Right atrium auricular region (tissue), 2 donors: Measurements from ENCODE around the gene TTC21B. TPM values are rescaled to one million over a fixed set of nuclear protein-coding genes. Genes with fewer than 3 reads are reported as not detected.

Experiments
- DNase-seq: peaks from one replicate; pipeline ENCODE4 v3.0.0-alpha.2; 2019; ENCODE audit warnings: low spot score
- H3K27ac ChIP-seq, 2 donors: fragments of 200-600 bp; sonication (generic); 1 replicate in 1 of 2; 2 replicates in 1 of 2; pipeline ENCODE4 v1.5.1; 2016 to 2019
- H3K27me3 ChIP-seq, 2 donors: fragments of 200-600 bp; sonication (generic); one replicate each; pipeline versions ENCODE4 v1.5.1 to v1.6.0; 2017 to 2019
- H3K36me3 ChIP-seq: fragments of 200-600 bp; sonication (generic); one replicate; pipeline ENCODE4 v1.5.1; 2016
- H3K4me1 ChIP-seq, 2 donors: fragments of 200-600 bp; sonication (generic); one replicate each; pipeline versions ENCODE4 v1.5.1 to v1.6.0; 2017 to 2019
- H3K4me3 ChIP-seq, 2 donors: fragments of 200-600 bp; sonication (generic); 1 replicate in 1 of 2; 2 replicates in 1 of 2; pipeline ENCODE4 v1.5.1; 2017 to 2019; ENCODE audit warnings: mild to moderate bottlenecking in 1 of 2, moderate library complexity in 1 of 2
- H3K9me3 ChIP-seq, 2 donors: fragments of 200-600 bp; sonication (generic); one replicate each; pipeline ENCODE4 v1.5.1; 2019
- total RNA-seq, 2 donors: library from RNA; depleted of rRNA; stranded (reverse); fragments of >200 nt; gene quantifications; one replicate each; pipeline ENCODE4 v1.1.0, GENCODE V29; 2016
- TF ChIP-seq, protein P1 (sequence below), 2 donors: fragments of 200-600 bp; sonication (generic); IDR thresholded peaks; one replicate each; pipeline ENCODE4 v1.5.1; 2019; ENCODE audit warnings: antibody characterized with exemption in 2 of 2

The TTC21B gene
- total RNA-seq, 2 donors from 2014 or later, result 9.9 TPM

DNA sequence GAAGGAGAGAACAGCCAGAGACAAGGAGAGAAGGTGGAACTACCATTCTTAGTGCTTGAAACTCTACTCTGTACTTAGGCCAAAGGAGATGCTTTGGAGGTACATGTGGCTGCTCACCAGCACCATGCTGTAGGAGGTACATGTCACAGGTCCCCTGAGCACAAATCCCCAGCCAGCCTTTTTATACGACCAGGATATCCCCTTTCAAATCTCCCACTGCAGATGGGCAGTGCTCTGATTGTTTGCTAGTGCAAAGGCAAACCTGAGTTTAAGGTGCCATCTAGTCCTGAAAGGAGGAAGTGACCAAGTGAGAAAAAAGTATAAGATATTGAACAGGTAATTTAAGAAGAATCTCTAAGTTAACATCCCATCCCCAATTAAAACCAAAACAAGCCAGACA lies 17.1 kb upstream of the TTC21B start:
- H3K27ac ChIP-seq, result no peak overlapping the region
- no peaks in the 10 kb centered on the region for H3K27me3 ChIP-seq
- H3K4me1 ChIP-seq, result no peaks in the 10 kb centered on the region
- DNase-seq, result no peak
- H3K36me3 ChIP-seq, result no peaks in the 10 kb centered on the region
- no peak overlapping the region for H3K4me3 ChIP-seq
- TF ChIP-seq, protein P1, sequence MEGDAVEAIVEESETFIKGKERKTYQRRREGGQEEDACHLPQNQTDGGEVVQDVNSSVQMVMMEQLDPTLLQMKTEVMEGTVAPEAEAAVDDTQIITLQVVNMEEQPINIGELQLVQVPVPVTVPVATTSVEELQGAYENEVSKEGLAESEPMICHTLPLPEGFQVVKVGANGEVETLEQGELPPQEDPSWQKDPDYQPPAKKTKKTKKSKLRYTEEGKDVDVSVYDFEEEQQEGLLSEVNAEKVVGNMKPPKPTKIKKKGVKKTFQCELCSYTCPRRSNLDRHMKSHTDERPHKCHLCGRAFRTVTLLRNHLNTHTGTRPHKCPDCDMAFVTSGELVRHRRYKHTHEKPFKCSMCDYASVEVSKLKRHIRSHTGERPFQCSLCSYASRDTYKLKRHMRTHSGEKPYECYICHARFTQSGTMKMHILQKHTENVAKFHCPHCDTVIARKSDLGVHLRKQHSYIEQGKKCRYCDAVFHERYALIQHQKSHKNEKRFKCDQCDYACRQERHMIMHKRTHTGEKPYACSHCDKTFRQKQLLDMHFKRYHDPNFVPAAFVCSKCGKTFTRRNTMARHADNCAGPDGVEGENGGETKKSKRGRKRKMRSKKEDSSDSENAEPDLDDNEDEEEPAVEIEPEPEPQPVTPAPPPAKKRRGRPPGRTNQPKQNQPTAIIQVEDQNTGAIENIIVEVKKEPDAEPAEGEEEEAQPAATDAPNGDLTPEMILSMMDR (IDR thresholded peaks at IDR 0.05), result no peak
- H3K9me3 ChIP-seq, result no peaks in the 10 kb centered on the region

DNA sequence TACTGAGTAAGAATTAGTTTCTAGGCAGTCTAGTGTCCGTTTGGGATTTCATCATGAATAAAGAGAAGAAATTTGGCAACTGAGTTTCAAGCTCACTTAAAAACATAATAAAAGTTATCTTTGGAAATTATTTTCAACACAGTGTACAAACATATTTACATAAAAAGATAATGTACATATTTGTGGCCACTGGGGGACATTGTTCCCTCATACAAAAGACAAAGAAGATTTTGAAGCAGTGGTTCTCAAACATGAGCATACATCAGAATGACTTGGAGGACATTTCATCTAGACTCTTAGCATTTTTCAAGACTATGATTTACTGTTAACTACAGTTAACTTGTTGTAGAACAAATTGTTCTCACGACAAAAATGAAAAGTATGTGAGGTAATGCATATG lies 15.7 kb upstream of the TTC21B start:
- Histone ChIP-seq H3K36me3 (no peaks in the 10 kb centered on the region), H3K4me1 (no peaks in the 10 kb centered on the region), H3K9me3 (no peaks in the 10 kb centered on the region), H3K27ac (no peak overlapping the region), H3K4me3 (no peak overlapping the region), H3K27me3 (no peaks in the 10 kb centered on the region)
- TF ChIP-seq, protein P1 (IDR thresholded peaks at IDR 0.05), result no peak
- no peak for DNase-seq

DNA sequence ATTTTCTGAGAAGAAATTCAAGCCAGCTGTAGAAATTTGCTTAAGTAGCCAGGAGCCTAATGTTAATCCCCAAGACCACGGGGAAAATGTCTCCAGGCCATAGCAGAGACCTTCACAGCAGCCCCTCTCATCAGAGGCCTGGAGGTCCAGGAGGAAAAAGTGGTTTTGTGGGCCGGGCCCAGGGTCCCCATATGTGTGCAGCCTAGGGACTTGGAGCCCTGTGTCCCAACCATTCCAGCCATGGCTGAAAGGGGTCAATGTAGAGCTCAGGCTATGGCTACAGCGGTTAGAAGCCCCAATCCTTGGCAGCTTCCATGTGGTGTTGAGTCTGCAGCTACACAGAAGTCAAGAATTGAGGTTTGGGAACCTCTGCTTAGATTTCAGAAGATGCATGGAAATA lies 14.2 kb upstream of the TTC21B start:
- no peaks in the 10 kb centered on the region for H3K36me3 ChIP-seq
- H3K4me3 ChIP-seq, result no peak overlapping the region
- DNase-seq, result no peak
- TF ChIP-seq, protein P1 (IDR thresholded peaks at IDR 0.05), result no peak
- no peaks in the 10 kb centered on the region for H3K4me1 ChIP-seq
- H3K27me3 ChIP-seq, result no peaks in the 10 kb centered on the region
- no peak overlapping the region for H3K27ac ChIP-seq
- no peaks in the 10 kb centered on the region for H3K9me3 ChIP-seq

DNA sequence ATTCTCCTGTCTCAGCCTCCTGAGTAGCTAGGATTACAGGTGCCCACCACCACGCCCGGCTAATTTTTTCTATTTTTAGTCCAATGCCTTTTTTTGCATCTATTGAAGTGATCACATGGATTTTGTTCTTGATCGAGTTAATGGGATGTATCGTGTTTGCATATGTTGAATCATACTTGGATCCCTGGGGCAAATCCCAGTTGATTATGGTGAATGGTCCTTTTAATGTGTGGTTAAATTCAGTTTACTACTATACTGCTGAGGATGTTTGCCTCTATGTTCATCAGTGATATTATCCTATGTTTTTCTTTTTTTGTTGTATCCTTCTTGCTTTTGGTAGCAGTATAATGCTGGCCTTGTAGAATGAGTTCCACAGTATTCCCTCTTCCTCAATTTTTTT lies 8.2 kb upstream of the TTC21B start:
- Histone ChIP-seq H3K36me3 (no peaks in the 10 kb centered on the region), H3K4me3 (no peak overlapping the region), H3K27me3 (no peaks in the 10 kb centered on the region), H3K4me1 (no peaks in the 10 kb centered on the region), H3K27ac (no peak overlapping the region), H3K9me3 (no peaks in the 10 kb centered on the region)
- no peak for DNase-seq
- TF ChIP-seq, protein P1 (IDR thresholded peaks at IDR 0.05), result no peak

DNA sequence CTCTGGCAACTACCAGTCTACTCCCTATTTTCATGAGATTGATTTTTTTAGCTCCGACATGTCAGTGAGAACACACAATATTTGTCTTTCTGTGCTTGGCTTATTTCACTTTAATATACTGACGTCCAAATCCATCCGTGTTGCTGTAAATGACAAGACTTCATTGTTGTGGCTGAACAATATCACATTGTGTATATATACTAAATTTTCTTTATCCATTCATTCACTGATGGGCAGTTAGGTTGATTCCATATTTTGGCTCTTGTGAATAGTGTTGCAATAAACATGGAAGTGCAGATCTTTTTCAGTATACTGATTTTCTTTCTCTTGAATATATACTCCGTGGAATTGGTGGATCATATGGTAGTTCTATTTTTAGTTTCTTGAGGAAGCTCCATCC lies 5.8 kb upstream of the TTC21B start:
- no peak for DNase-seq
- Histone ChIP-seq H3K9me3 (no peaks in the 10 kb centered on the region), H3K27me3 (no peaks in the 10 kb centered on the region), H3K4me1 (peaks cover 0 to 4% of the 10 kb centered on the region in 2 donors), H3K36me3 (no peaks in the 10 kb centered on the region), H3K27ac (no peak overlapping the region), H3K4me3 (no peak overlapping the region)
- TF ChIP-seq, protein P1 (IDR thresholded peaks at IDR 0.05), result no peak

DNA sequence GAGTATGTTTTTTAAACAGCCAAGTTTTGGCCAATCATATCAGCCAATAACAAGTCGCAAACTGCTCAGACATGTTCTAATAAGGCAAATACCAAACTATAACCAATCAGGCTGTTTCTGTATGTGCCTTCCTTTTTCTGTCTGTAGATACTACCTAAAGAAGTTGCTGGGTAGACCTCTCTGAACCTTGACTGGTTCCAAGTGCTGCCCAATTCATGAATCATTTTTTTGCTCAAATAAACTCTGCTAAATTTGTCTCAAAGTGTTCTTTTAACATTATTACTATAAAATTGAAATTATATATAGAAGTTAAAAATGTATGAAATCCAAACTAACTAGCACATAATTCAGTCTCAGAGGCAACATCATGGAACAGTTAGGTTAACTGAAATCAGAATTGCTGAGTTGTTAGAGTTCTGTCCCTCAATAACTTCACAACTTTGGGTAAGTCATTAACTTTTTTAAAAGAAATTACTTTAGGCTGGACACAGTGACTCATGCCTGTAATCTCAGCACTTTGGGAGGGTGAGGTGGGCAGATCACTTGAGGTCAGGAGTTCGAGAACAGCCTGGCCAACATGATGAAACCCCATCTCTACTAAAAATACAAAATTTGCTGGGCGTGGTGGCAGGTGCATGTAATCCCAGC lies 4.9 kb upstream of the TTC21B start:
- H3K27me3 ChIP-seq, result no peaks in the 10 kb centered on the region
- no peaks in the 10 kb centered on the region for H3K9me3 ChIP-seq
- no peak for DNase-seq
- H3K36me3 ChIP-seq, result no peaks in the 10 kb centered on the region
- peaks cover 0 to 6% of the 10 kb centered on the region in 2 donors for H3K4me1 ChIP-seq
- no peak overlapping the region for H3K4me3 ChIP-seq
- TF ChIP-seq, protein P1 (IDR thresholded peaks at IDR 0.05), result no peak
- H3K27ac ChIP-seq, result no peak overlapping the region
